ENCODE measurements around the gene NEK9. TPM values are rescaled to one million over a fixed set of nuclear protein-coding genes. Genes with fewer than 3 reads are reported as not detected.
"Not testable (repeated sequence)": the region's sequence is repeated elsewhere in the genome, so short reads cannot be mapped to it uniquely, and the experiment has no call there.

NEK9 gene
- total RNA-seq, 4 donors from 2014 or later = 28.7 to 73.9 (median 59.4) TPM

DNA sequence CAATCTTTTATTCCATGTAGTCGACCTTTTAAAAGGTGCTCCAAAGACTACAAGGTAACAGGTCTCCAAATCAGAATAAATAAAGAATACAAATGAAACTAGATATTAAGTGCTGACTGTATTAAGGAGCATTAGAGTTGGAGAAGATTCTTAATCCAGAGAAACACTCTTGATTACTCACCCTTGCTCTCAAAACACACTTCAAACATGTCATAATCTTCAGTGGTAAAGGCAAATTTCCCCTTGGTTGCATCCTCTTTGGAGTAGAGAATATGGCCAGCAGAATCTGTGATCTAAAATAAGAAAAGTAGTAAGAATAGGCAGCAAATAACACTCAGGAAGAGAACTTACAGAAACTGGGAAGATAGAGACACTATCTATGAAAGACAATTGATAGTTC, 25.0 kb upstream of the NEK9 start:
- WGBS, 2 donors = 81 to 88% methylated on average over 1 of the region's 1 CpG
- intact Hi-C loops (cut with DNase I; ENCODE audit: low total_unique reads) = no loop called here

GRCh38 chr14:75150637-75151036, 23.8 kb upstream of the NEK9 start:
- DNase-seq (ENCODE audit: low spot score in 2 of 2); intact Hi-C loops (cut with DNase I; ENCODE audit: low total_unique reads); H3K4me3 ChIP-seq (ENCODE audit: low read depth, poor library complexity, severe bottlenecking): not testable (repeated sequence)
- 84 to 90% methylated on average over 6 of the region's 6 CpGs for WGBS, 2 donors

More for the DNA sequence above, 25.0 kb upstream of the NEK9 start:
- no peak overlapping the region for H3K4me3 ChIP-seq (ENCODE audit: low read depth, poor library complexity, severe bottlenecking)
- TF ChIP-seq POLR2A (IDR thresholded peaks at IDR 0.05) (no peak), CTCF (IDR thresholded peaks at IDR 0.05) (no peak)
- no peak for DNase-seq (ENCODE audit: low spot score in 2 of 2)

DNA sequence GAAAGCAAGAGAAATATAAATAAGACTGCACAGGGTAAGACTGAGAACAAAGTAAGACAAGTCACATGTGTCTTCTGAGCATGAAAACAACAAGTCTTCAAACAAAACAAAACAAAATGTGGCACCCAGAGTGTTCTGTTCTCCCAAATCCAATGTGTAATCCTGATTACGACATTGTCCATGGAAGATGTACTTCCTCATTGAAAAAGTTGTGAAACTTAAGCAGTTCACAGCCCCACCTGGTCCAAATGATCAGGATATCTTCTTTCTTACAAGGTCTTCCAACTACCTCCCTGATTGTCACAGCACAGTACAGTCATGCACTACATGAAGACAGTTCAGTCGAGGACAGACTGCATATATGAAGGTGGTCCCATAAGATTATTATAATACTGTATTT, 23.3 kb upstream of the NEK9 start:
- 66 to 77% methylated on average over 2 of the region's 2 CpGs for WGBS, 2 donors
- H3K4me3 ChIP-seq (ENCODE audit: low read depth, poor library complexity, severe bottlenecking) = no peak overlapping the region
- DNase-seq (ENCODE audit: low spot score in 2 of 2) = peak in 1 of 2 donors; percentile 60
- intact Hi-C loops (cut with DNase I; ENCODE audit: low total_unique reads) = no loop called here
- TF ChIP-seq POLR2A (IDR thresholded peaks at IDR 0.05) (no peak), CTCF (IDR thresholded peaks at IDR 0.05) (no peak)

DNA sequence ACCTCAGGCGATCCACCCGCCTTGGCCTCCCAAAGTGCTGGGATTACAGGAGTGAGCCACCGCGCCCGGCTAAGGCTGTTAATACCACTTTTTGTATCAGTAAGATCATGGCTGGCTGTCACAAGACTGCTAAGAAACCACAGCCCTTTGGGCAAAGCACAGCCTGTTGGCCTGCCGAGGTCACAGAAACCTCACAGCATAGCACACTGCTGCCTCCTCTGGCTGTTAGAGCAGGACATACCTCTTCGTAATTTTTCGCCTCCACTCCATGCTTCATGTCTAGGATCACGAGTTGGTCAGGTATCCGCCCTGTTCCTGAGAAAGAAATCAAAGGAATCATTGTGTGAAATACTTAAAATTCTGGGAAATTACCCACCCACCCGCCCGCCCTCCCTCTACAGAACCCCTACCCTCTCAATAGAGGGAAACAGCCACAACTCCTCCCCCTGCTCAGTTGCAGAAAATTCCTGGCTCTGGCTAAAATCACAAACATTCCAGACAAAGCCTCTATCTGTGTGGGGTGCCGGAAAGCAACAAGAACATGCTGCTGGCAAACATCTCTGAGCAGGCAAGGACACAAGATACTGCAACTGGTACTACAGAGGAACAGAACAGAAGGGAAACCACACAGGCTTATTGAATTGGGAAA, 20.7 kb upstream of the NEK9 start:
- TF ChIP-seq POLR2A (IDR thresholded peaks at IDR 0.05) = no peak
- TF ChIP-seq CTCF (IDR thresholded peaks at IDR 0.05) = no peak
- H3K4me3 ChIP-seq (ENCODE audit: low read depth, poor library complexity, severe bottlenecking) = no peak overlapping the region
- 53 to 57% methylated on average over 13 of the region's 13 CpGs for WGBS, 2 donors
- DNase-seq (ENCODE audit: low spot score in 2 of 2) = peak; percentile 90 to 95
- intact Hi-C loops (cut with DNase I; ENCODE audit: low total_unique reads) = no loop called here

DNA sequence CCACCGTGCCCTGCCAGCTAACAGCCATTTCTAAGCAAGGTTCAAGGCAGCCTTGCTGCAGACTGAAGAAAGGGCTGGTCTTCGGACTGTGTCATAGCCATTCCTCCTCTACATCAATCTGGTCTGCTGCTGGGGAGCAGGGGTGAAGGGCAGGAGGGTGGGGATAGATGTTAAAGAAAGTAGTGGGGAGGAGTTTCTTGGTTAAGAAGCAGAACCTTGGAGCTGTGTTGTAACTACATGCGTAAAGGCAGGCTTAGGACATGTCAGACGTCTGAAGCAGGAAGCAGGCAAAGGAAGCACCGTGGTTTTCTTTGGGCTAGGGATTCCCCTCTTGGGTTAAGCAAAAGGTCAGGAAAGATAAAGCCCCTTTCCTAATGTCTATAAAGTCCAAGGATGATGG, 18.1 kb upstream of the NEK9 start:
- intact Hi-C loops (cut with DNase I; ENCODE audit: low total_unique reads) = no loop called here
- peak in 1 of 2 donors; percentile 52 for DNase-seq (ENCODE audit: low spot score in 2 of 2)
- TF ChIP-seq POLR2A (IDR thresholded peaks at IDR 0.05) (no peak), CTCF (IDR thresholded peaks at IDR 0.05) (no peak)
- H3K4me3 ChIP-seq (ENCODE audit: low read depth, poor library complexity, severe bottlenecking) = no peak overlapping the region
- 69% methylated on average over 5 of the region's 5 CpGs for WGBS, 2 donors

- intact Hi-C loops (cut with DNase I; ENCODE audit: low total_unique reads) = no loop called here
- no peak for DNase-seq (ENCODE audit: low spot score in 2 of 2)
- H3K4me3 ChIP-seq (ENCODE audit: low read depth, poor library complexity, severe bottlenecking) = no peak overlapping the region
- TF ChIP-seq POLR2A (IDR thresholded peaks at IDR 0.05) (no peak), CTCF (IDR thresholded peaks at IDR 0.05) (no peak)
- WGBS, 2 donors = 77 to 82% methylated on average over 9 of the region's 9 CpGs
Measured at GRCh38 chr14:75143761-75144527, 17.1 kb upstream of the NEK9 start.
